SK-MEL-5 (cell line): ENCODE measurements around the gene NAV3. TPM values are rescaled to one million over a fixed set of nuclear protein-coding genes. Genes with fewer than 3 reads are reported as not detected.

Experiments
- DNase-seq: peaks from one replicate; pipeline ENCODE4 v3.0.0-alpha.2; 2016; ENCODE audit warnings: low read depth, low spot score
- in situ Hi-C: cut with HindIII; loops from 2 replicates; pipeline ENCODE4 v1.10.0; 2016; ENCODE audit warnings: low sequenced_read_pairs, high pct_unique_total_duplicates, low pct_unique_long_range_greater_than_20kb
- total RNA-seq: library from RNA; depleted of rRNA; stranded (reverse); fragments of >200 nt; shearing (Covaris generic); gene quantifications from 2 replicates; pipeline ENCODE4 v1.2.3, GENCODE V29; 2014

NAV3 gene
- total RNA-seq, 1 experiment from 2014 or later = 41.3 TPM

DNA sequence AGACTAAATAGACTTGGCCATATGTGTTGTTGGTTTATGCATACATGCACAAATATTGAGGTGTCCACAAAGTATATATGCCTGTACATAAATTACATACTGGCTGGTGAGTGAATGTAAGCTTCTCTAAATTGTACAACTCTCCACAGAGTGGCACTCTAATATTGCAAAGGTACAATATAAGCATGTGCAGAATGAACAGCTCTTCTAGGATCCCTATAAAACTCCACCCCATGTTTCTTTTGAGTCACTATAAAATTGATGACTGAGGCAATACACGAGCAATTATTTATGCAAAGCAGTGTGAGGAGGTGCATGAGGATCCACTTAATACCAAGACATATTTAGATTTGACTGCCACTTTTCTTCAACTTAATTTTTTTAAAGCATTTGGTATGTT is 172.2 kb downstream of the NAV3 start:
- peak; percentile 37 for DNase-seq

DNA sequence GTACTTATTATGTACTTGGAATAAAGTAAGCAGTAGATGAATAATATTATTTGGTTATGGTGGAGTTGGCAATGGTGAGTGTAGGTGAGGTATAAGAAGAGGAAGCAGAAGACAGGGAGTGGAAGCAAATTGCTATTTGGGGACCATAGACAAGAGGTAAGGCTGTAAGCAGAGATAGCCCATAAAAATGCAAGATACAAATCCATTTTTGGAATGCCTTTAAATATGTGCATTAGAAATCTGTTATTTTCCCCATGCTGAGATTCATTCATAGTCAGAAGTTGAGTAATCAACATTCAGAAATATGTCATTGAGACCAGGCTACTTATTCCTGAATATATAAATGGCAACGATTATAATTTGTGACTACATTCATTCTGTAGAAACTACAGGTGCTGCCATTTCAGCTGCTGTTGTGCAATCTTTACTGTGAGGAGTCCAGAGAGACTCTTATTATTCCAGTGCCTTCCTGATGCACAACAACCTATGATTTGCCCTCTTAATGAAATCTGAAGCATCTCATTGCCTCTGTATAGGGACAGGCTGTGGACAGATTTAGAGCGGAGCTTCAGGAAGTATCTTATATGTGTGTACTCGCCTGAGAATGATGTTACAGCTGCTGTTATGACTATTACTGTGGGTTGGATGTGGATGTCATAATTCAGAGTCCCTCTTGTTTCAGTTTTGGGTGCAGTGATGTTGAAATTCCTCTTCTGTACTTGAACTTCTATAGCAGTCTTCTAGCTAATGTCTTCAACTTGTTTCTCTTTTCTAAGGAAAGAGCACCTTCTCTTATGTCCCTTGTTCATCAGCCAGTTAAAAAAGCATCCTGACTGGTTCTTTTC is 173.8 kb downstream of the NAV3 start:
- in situ Hi-C loops = loop anchor here (25.0 kb wide), 1 partner anchor 108 kb away; no protein-coding TSS in a partner anchor
- DNase-seq = no peak

More for the DNA sequence above, 172.2 kb downstream of the NAV3 start:
- in situ Hi-C loops = loop anchor here (25.0 kb wide), 1 partner anchor 109 kb away; no protein-coding TSS in a partner anchor

DNA sequence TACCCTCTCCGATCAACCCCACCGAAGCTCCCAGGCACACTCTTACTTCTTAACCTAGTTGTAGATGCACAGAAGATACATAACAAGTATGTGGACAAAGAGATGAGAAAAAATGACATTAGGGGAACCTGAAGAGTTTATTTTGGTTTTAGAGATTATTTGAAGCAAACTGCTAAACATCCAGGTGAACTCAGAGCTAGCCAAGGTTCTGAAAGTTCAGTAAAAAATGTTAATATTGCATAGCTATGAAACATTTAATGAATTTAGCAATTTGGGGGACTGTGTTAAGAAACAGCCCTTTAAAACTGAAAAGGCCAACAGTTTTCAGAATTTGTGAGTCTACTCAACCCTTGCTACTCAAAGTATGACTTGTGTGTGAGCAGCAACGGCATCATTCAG is 174.4 kb downstream of the NAV3 start:
- in situ Hi-C loops = loop anchor here (25.0 kb wide), 1 partner anchor 107 kb away; no protein-coding TSS in a partner anchor
- DNase-seq = no peak

DNA sequence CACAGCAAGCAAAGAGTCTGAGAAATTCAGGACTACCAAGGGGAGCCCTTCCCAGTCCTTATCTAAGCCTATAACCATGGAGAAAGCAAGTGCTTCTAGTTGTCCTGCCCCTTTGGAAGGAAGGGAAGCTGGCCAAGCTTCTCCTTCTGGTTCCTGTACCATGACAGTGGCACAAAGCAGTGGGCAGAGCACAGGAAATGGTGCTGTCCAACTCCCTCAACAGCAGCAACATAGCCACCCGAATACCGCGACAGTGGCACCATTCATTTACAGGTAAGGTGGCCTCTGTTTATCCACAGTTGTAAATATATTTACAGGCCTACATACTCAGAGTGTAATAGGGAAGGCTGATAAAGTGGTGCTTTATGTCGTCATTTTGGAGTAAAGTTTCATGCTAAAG is 176.5 kb downstream of the NAV3 start:
- DNase-seq = no peak
- in situ Hi-C loops = loop anchor here (25.0 kb wide), 1 partner anchor 105 kb away; no protein-coding TSS in a partner anchor

DNA sequence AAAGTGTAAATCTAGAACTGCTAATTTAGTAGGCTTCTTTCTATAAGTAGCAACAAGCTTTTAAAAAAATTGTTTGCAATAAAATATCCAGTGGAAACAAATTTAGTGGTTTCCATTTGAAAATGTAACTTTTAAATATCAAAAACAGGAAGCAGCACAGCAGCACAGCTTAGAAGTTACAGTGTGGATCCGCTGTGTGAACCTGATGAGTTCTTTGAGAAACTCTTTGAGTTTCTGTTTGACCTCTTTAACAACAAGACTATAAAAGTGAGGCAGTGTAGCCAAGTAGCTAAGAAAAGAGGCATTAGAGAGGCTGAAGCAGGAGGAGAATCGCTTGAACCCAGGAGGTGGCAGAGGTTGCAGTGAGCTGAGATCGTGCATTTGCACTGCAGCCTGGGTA is 178.3 kb downstream of the NAV3 start:
- DNase-seq = no peak
- in situ Hi-C loops = loop anchor here (25.0 kb wide), 1 partner anchor 103 kb away; no protein-coding TSS in a partner anchor

DNA sequence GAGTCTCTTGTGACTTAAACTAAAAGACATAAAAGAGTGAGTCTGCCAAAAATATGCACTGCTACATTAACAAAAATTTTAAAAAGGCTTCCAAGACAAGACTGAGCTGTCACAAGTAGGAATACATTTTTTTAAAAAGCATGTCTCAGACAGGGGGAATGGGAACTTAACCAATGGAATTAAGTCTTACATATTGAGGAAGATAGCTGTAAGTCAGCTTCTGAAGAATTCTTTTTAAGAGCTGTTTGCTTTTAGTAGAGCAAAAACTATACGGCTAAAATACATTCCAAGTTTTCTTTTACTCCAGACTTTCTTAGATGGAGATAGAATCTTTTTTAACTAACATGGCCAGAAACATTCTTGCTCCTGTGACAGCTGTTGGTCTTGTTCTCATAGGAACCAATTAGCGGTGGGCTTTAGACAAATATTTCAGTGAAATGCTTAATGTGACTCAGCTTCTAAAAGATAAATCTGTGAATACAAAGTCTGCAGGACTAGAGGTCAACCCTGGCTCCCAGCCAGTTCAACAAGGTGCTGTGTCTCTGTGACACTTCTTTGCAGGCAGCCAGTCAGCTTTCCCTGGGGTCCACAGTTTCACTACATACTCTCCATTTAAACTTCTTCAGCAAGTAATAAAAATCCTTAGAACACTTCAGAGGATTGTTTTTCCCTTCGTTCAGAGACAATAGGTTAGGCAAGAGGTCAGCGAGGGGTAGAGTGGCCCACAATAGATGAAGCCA is 187.6 kb downstream of the NAV3 start:
- in situ Hi-C loops = loop anchor here (25.0 kb wide), 1 partner anchor 94 kb away; no protein-coding TSS in a partner anchor
- no peak for DNase-seq

DNA sequence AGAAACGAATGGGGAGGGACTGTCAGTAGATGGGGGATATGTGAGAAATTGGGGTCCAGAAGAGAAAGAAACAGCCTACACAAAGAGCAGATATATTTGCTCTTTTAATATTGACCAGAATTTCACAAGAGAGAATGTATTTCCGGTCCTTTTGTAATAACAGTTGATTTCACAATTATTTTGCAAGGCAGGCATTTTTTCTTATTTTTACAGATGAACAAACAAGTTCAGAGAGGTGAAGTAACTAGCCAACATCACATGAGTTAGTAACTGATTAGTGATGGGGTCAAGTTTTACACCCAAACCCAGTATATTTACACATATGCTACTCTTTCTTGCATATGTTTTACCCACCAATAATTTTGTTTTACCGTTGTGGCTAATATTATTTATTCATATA is 188.2 kb downstream of the NAV3 start:
- in situ Hi-C loops = loop anchor here (25.0 kb wide), 1 partner anchor 93 kb away; no protein-coding TSS in a partner anchor
- DNase-seq = no peak

DNA sequence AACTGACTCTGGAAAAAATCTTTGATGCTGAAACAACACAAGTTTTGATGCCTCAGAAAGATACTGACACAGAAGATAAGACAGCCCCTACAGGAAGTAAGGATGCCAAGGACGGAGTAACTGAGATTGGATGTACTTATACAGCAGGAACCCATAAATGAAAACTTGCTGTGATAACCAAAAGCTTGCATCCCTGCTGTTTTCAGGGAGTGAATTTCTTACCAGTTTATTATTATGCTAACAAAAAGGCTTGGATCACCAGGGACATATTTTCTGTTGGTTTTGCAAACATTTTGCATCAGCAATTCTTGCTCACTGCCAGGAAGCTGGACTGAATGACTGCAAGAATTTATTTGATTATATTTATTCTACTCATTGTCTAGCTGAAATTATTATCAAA is 197.7 kb downstream of the NAV3 start:
- no peak for DNase-seq
- in situ Hi-C loops = no loop called here

DNA sequence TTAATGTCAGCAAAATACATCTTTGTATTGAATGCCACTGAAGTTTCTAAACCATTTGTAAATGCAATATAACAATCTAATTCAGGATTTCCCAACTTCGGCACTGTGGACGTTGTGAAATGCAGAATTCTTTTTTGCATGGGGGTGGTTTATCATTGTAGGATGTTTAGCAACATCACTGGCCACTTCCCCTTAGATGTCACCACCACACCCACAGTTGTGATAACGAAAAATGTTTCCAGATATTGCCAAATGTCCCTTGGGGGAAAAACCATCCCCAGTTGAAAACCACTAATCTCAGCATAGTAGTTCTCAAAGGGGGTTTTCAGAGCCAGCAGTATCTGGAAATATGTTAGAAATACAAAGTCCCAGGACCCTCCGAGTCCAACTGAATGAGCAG is 203.3 kb downstream of the NAV3 start:
- in situ Hi-C loops = no loop called here
- DNase-seq = no peak

DNA sequence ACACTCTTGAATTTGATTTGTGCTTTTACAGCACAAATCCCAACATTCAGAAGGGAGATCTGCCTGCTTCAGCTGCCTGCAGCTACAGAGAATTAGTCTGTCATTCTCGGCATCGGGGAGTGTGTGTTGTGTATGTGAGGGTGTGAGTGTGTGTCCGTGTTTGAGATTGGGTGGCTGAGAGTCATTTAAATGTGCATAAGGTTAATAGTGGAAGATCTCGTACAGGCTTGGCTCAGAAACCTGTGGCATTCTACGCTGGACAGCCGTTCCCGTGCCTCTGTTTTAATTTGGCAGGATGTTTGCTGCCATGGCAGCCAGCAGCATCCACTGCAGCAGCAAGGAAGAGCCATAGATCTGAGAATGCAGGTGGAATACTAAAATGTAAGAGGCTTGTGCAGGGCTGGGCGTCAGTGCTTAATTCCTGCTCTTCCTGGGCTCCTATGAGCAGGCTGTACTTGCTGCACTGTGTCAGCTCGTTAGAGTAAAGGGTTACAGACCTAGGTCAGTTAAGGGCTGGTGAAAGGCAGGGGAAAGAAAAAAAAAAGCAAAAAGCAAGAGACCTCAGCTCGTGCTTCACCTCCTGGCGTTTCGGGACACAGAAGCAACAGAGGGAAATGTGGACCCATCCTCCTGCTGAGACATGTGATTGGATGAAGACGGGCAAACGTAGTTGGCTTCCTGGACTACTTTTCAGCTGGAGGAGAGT is 205.4 kb downstream of the NAV3 start:
- DNase-seq = no peak
- in situ Hi-C loops = no loop called here

DNA sequence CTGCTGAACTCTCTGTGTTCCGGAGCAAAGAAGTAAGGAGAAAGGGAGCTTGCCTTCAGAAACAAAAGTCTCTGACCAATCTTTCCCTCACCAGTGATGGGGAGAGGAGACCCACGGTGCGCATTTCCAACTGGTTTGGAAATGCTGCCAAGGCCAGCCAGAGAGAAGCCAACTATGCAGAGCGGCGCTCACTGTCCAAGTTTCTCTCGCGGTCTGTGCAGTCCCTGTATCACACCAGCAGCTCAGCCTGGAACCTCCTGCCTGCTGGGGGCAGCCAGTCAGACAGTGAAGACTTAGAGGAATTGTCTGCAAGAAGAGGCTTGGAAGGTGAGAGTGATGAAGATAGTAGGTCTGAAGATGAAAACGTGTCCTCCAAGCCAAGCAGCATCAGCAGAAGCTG is 206.2 kb downstream of the NAV3 start:
- in situ Hi-C loops = no loop called here
- no peak for DNase-seq

DNA sequence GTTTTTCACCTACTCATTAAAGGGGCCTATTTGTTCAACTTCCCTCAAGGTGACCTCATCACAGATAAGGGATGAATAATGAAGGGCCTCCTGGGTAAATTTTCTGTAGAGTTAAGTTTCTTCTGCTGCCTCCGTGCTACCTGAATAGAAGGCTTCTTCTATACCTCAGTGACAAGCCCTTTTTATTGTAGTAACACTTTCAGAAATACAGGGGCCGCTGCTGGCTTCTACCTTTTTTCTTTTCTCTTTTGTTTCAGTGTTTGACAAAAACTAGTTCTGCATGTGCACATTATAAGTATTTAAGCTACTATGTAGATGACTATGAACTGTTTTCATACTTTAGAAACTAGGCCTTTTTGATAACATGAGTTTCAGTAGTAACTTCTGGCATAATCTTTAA is 207.0 kb downstream of the NAV3 start:
- in situ Hi-C loops = no loop called here

DNA sequence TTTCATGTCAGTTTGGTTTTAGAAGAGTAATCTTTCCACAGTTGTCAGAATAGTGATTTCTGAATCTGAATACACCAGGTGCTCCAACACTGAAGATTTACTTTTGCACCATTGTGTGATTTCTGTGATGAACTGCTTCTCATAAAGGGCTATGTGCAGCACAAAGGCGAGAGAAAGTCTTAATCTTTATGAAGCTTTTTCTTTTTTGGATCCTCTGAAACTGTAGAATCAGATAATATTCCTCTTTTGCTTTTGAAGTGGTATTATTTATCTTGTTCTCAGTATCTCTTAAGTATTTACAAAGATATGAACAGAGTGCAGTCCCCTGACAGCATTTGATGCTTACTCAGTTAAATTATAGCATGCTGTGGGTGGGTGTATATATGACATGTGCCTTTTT is 207.8 kb downstream of the NAV3 start:
- in situ Hi-C loops = no loop called here
- no peak for DNase-seq

More for the DNA sequence above, 207.0 kb downstream of the NAV3 start:
- no peak for DNase-seq

DNA sequence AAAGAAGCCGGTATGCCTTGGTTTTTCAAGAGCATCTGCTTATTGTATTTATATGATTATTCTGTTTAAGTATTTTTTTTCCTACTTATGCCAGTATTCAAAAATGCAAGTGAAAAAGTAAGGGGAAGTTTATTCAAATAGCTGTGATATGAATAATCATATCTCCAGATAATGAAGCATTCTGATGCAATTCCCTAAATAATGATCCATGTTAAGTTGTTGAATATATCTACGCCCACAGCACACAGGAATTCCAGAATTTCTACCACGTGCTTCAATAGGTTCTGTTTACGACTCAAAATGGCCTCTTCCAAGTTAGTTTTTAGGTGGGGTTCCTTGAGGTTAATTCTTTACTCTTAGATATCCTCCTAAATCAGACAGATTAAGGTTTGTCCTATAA is 208.3 kb downstream of the NAV3 start:
- in situ Hi-C loops = no loop called here
- DNase-seq = no peak

DNA sequence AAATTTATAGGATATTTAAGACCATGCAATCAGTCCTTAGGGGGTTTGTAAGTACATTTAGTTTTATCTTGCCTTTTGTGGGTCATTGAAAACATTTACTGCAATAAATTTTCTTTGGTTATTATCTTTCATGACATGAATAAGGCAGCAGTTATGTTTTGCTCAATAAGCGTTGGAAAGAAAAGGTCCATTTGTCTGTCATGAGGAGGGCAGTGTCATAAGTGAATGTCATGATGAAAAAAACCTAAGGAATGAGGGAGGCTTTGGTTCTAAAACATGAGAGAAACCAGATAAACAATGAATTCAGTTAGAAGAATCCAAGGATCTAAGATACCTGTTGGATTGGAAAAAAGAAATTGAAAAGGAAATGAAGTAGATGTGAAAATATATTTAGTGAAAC is 209.4 kb downstream of the NAV3 start:
- in situ Hi-C loops = no loop called here

DNA sequence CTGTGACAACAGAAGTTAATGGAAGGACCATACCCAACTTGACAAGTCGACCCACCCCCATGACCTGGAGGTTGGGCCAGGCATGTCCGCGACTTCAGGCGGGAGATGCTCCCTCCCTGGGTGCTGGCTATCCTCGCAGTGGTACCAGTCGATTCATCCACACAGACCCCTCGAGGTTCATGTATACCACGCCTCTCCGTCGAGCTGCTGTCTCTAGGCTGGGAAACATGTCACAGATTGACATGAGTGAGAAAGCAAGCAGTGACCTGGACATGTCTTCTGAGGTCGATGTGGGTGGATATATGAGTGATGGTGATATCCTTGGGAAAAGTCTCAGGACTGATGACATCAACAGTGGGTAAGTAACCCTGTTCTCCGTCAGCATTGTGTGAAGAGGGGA is 220.1 kb downstream of the NAV3 start:
- in situ Hi-C loops = no loop called here
- no peak for DNase-seq

More for the DNA sequence above, 209.4 kb downstream of the NAV3 start:
- DNase-seq = peak; percentile 54

DNA sequence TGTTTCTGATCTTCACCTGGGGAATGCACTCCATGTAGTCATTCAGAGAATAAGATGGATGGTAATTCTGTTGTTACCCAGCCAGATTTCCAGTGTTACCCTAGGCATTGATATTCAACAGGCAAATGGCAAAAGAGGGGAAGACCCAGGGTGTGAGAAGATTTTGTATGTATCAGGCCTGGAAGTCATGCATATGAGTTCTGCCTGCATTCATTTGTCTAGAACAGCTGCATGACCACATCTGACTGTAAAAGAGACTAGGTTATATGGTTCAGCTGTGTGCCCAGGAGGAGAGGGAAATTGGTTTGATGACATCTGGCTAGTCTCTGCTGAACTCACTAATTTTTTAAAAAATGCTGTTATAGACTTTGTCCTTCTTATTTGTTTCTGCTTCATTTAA is 224.9 kb downstream of the NAV3 start:
- in situ Hi-C loops = no loop called here
- no peak for DNase-seq

DNA sequence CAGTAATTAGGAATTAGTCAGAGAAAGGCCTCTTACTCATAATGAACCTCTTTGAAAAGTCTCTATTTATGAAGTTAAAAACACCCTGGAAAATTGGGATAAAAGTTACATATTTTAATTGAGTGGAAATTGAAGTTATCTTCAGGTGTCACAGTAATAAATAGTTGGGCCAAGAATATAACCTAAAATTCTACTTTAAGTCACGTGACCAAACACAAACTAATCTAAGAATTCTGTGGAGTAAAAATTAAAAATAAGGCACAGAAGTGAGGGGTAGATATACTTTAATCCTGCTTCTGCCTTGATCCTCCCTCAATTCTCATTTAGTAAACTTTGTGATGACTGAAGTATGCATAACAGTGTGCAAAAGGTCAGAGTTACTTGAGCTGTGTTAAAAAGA is 226.4 kb downstream of the NAV3 start:
- DNase-seq = no peak
- in situ Hi-C loops = no loop called here
